ENCODE measurements around the gene CCNA2.

GRCh38 chr4:121827853-121828252 lies 4.2 kb upstream of the CCNA2 start:
- TF ChIP-seq CTCF (conservative IDR thresholded peaks at IDR 0.05; ENCODE audit: low read depth, low read length) (no peak), EZH2 (IDR thresholded peaks at IDR 0.05; ENCODE audit: borderline replicate concordance, low read depth, low read length, poor library complexity, severe bottlenecking) (no peak)

Data from A673 (cell line).